DMS 273 (cell line): Measurements from ENCODE around the gene GPR61.
A peak's percentile ranks its signal among the peaks of the same experiment; 100 is the strongest.

ENCODE experiments used
- DNase-seq: peaks from one replicate; lab custom pipeline; 2025; ENCODE audit not compliant: unreplicated experiment; lab: John Stamatoyannopoulos, UW

GPR61 gene

GRCh38 chr1:109535481-109535880, 4.2 kb upstream of the GPR61 start:
- peak; percentile 40 for DNase-seq

GRCh38 chr1:109535971-109536491, 3.6 kb upstream of the GPR61 start:
- DNase-seq: peak; percentile 91

GRCh38 chr1:109537450-109538178, 2.1 kb upstream of the GPR61 start:
- no peak for DNase-seq

- DNase-seq: no peak
These were observed 681 bp upstream of the GPR61 start for GRCh38 chr1:109538827-109539555.

- no peak for DNase-seq
These were observed 1.4 kb downstream of the GPR61 start for GRCh38 chr1:109541102-109541501.

GRCh38 chr1:109542657-109543056, 3.0 kb downstream of the GPR61 start:
- no peak for DNase-seq

- no peak for DNase-seq
These were observed 3.8 kb downstream of the GPR61 start for GRCh38 chr1:109543283-109543987.

- no peak for DNase-seq
These were observed 4.5 kb downstream of the GPR61 start for GRCh38 chr1:109543988-109544735.

GRCh38 chr1:109546311-109547109, 6.8 kb downstream of the GPR61 start:
- DNase-seq: peak; percentile 96

- DNase-seq: peak; percentile 55
These were observed 8.0 kb downstream of the GPR61 start for GRCh38 chr1:109547463-109548320.

- peak; percentile 98 for DNase-seq
These were observed 8.9 kb downstream of the GPR61 start, which contains the start of gene GNAI3 for GRCh38 chr1:109548321-109549267. GNAI3 (plus strand) TSS chr1:109548615; CDS start chr1:109548721, 106 bp downstream.

- DNase-seq: no peak
These were observed 16.9 kb downstream of the GPR61 start for GRCh38 chr1:109556563-109556962.

GRCh38 chr1:109557520-109557919, 17.8 kb downstream of the GPR61 start:
- DNase-seq: no peak

GRCh38 chr1:109559995-109560394, 20.3 kb downstream of the GPR61 start:
- DNase-seq: no peak

- DNase-seq: no peak
These were observed 24.7 kb downstream of the GPR61 start for GRCh38 chr1:109564194-109564878.

- DNase-seq: no peak
These were observed 25.6 kb downstream of the GPR61 start for GRCh38 chr1:109565241-109565640.

GRCh38 chr1:109566982-109567381, 27.3 kb downstream of the GPR61 start:
- no peak for DNase-seq
